MG63 (cell line): ENCODE results near the gene GTF2F1. TPM values are rescaled to one million over a fixed set of nuclear protein-coding genes. Genes with fewer than 3 reads are reported as not detected.
A peak's percentile ranks its signal among the peaks of the same experiment; 100 is the strongest.
"Not testable (repeated sequence)": the region's sequence is repeated elsewhere in the genome, so short reads cannot be mapped to it uniquely, and the experiment has no call there.

Experiments used
- DNase-seq: peaks from one replicate; pipeline ENCODE4 v3.0.0-alpha.2; 2020
- H3K27me3 ChIP-seq: fragments of 250-450 bp; sonication (Bioruptor Pico); 2 replicates; pipeline ENCODE4 v1.5.1; 2020; ENCODE audit warnings: mild to moderate bottlenecking, moderate library complexity
- H3K36me3 ChIP-seq: fragments of 250-450 bp; sonication (Bioruptor Pico); 2 replicates; pipeline ENCODE4 v1.5.1; 2020; ENCODE audit warnings: mild to moderate bottlenecking, moderate library complexity
- H3K4me3 ChIP-seq: fragments of 250-450 bp; sonication (Bioruptor Pico); 2 replicates; pipeline ENCODE4 v1.5.1; 2020; ENCODE audit warnings: mild to moderate bottlenecking, moderate library complexity
- H3K9me3 ChIP-seq: fragments of 250-450 bp; sonication (Bioruptor Pico); 2 replicates; pipeline ENCODE4 v1.5.1; 2020; ENCODE audit warnings: mild to moderate bottlenecking, moderate library complexity
- total RNA-seq: library from RNA; depleted of rRNA; stranded (reverse); fragments of >200 nt; shearing (Covaris generic); gene quantifications from 2 replicates; pipeline ENCODE4 v1.2.3, GENCODE V29; 2014; ENCODE audit warnings: low replicate concordance

GTF2F1 gene
- total RNA-seq, 1 experiment from 2014 or later = 49.5 TPM

DNA sequence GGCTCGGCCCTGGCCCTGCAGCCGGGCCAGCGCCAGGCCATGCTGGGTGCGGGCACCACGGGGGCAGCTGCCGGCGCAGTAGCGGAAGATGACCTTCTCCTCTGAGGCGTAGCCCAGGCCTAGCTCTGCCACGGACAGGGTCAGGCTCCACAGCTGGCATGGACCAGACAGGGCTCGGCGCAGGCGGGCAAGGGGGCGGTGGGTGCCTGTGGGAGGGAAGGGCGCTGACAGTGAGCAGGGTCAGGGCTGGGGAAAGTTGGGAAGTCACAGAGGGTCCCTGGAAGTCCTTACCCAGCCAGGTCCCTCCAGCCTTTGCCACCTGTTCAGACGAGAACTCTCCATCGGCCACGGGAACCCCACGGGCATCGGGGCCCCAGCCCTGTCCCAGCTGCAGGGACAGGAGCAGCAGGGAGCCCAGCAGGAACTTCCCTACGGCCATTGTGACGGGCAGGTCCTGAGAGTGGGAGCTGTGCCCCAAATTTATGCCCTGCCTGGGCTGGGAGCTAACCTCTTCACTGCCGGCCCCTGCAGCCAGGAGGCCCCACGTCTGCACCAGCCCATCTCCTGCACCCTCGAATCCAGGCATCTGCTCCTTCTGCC lies 17.5 kb downstream of the GTF2F1 start, which contains the start of gene PSPN:
Gene PSPN (minus strand): TSS at position 523 of the 600 bp plus-strand sequence. CDS start 84 bp downstream, at position 439.
- no peaks in the 10 kb centered on the region; the same call in 1 of the 2 replicates for H3K36me3 ChIP-seq
- no peak within 1 kb of the TSS for H3K4me3 ChIP-seq
- no peaks in the 10 kb centered on the region for H3K27me3 ChIP-seq
- no peak for DNase-seq
- H3K9me3 ChIP-seq = no peaks in the 10 kb centered on the region

DNA sequence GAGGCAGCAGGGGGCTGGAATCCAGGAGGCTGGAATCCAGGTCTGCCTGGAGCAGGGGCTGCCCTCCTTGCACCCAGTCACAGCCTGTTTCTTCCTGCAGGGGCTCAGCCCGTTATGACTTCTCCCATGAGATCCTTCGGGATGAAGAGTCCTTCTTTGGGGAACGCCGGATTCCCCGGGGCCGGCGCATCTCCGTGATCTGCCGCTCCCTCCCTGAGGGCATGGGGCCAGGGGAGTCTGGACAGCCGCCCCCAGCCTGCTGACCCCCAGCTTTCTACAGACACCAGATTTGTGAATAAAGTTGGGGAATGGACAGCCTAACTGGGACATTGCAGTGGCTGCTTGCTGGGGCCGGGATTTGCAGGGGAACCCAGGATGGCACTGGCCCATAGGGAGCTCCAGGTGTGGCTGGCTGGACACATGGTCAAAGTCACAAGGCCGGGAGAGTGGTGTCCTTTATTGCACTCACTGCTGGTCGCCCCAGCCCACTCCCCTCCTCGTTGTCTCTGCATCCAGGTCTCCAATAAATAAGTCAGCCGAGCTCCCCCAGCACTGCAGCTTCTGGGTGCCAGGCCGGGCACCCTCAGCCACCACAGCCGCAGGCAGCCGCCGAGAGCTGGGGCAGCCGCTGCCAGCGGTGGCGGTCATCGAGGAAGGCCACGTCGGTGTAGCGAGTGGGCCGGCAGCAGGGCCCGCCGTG lies 18.1 kb downstream of the GTF2F1 start:
- no peak overlapping the region for H3K4me3 ChIP-seq
- no peak for DNase-seq
- no peaks in the 10 kb centered on the region for H3K9me3 ChIP-seq
- H3K27me3 ChIP-seq = no peaks in the 10 kb centered on the region
- no peaks in the 10 kb centered on the region; the same call in 1 of the 2 replicates for H3K36me3 ChIP-seq

DNA sequence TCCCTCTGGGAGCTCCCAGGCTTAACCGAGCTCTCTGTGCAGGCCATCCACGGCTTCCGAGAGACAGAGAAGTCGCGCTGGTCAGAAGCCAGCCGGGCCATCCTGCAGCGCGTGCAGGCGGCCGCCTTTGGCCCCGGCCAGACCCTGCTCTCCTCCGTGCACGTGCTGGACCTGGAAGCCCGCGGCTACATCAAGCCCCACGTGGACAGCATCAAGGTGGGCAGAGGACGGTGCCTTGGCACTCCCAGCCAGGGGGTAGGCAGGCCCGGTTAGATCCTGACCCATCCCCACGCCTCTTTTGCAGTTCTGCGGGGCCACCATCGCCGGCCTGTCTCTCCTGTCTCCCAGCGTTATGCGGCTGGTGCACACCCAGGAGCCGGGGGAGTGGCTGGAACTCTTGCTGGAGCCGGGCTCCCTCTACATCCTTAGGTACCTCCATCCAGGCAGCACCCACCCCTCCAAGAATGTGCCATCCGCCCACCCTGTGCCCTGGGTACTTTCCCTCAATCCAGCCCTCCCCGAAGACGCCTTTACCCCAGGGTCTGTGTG lies 18.7 kb downstream of the GTF2F1 start:
- no peaks in the 10 kb centered on the region for H3K27me3 ChIP-seq
- H3K36me3 ChIP-seq = no peaks in the 10 kb centered on the region
- H3K4me3 ChIP-seq = no peak overlapping the region
- no peak for DNase-seq
- no peaks in the 10 kb centered on the region for H3K9me3 ChIP-seq

GRCh38 chr19:6373813-6374108 lies 19.2 kb downstream of the GTF2F1 start:
- H3K4me3 ChIP-seq = peak overlapping the region; percentile 45
- H3K36me3 ChIP-seq = no peaks in the 10 kb centered on the region
- H3K9me3 ChIP-seq = no peaks in the 10 kb centered on the region
- H3K27me3 ChIP-seq = no peaks in the 10 kb centered on the region
- no peak for DNase-seq

- no peaks in the 10 kb centered on the region for H3K36me3 ChIP-seq
- DNase-seq = peak; percentile 93
- H3K27me3 ChIP-seq = no peaks in the 10 kb centered on the region
- peak overlapping the region; percentile 73 for H3K4me3 ChIP-seq
- no peaks in the 10 kb centered on the region for H3K9me3 ChIP-seq
These were observed 19.7 kb downstream of the GTF2F1 start for GRCh38 chr19:6373096-6373812.

- Histone ChIP-seq H3K27me3 (no peaks in the 10 kb centered on the region), H3K36me3 (0 out of 2 replicates have a peak, but pooled peaks cover 2% of the 10 kb centered on the region), H3K4me3 (peak within 1 kb of the TSS; percentile 73), H3K9me3 (no peaks in the 10 kb centered on the region)
- peak; percentile 97 for DNase-seq
These were observed 20.3 kb downstream of the GTF2F1 start, which contains the start of gene ALKBH7 for GRCh38 chr19:6372594-6373095. Gene ALKBH7, plus strand, starts transcription at chr19:6372794. Its CDS starts 27 bp downstream, at chr19:6372821.

GRCh38 chr19:6364353-6364752 lies 28.6 kb downstream of the GTF2F1 start:
- Histone ChIP-seq H3K9me3 (no peaks in the 10 kb centered on the region), H3K36me3 (peaks cover 7% of the 10 kb centered on the region; the same call in 1 of the 2 replicates), H3K4me3 (no peak overlapping the region), H3K27me3 (no peaks in the 10 kb centered on the region)
- DNase-seq = no peak

- Histone ChIP-seq H3K27me3 (no peaks in the 10 kb centered on the region), H3K9me3 (no peaks in the 10 kb centered on the region), H3K36me3 (peaks cover 5% of the 10 kb centered on the region; the same call in 1 of the 2 replicates), H3K4me3 (peak overlapping the region; percentile 80)
- no peak for DNase-seq
These were observed 30.6 kb downstream of the GTF2F1 start for GRCh38 chr19:6362351-6362801.

GRCh38 chr19:6362027-6362350 lies 31.0 kb downstream of the GTF2F1 start:
- H3K9me3 ChIP-seq = no peaks in the 10 kb centered on the region
- peak; percentile 9 for DNase-seq
- H3K36me3 ChIP-seq = peaks cover 5% of the 10 kb centered on the region; the same call in 1 of the 2 replicates
- no peaks in the 10 kb centered on the region for H3K27me3 ChIP-seq
- H3K4me3 ChIP-seq = peak overlapping the region; percentile 80

- not testable (repeated sequence) for H3K36me3 ChIP-seq, H3K27me3 ChIP-seq, DNase-seq, H3K9me3 ChIP-seq
- peak overlapping the region; percentile 80 for H3K4me3 ChIP-seq
These were observed 32.1 kb downstream of the GTF2F1 start for GRCh38 chr19:6360857-6361216.

DNA sequence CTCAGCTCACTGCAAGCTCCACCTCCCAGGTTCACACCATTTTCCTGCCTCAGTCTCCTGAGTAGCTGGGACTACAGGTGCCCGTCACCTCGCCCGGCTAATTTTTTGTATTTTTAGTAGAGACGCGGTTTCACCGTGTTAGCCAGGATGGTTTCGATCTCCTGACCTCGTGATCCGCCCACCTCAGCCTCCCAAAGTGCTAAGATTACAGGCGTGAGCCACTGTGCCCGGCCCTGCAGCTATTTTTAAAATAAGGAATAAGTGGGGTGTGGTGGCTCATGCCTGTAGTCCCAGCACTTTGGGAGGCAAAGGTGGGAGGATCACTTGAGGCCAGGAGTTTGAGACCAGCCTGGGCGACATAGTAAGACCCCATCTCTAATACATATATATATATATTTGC lies 32.5 kb downstream of the GTF2F1 start:
- not testable (repeated sequence) for H3K36me3 ChIP-seq, H3K27me3 ChIP-seq, H3K9me3 ChIP-seq, DNase-seq, H3K4me3 ChIP-seq

DNA sequence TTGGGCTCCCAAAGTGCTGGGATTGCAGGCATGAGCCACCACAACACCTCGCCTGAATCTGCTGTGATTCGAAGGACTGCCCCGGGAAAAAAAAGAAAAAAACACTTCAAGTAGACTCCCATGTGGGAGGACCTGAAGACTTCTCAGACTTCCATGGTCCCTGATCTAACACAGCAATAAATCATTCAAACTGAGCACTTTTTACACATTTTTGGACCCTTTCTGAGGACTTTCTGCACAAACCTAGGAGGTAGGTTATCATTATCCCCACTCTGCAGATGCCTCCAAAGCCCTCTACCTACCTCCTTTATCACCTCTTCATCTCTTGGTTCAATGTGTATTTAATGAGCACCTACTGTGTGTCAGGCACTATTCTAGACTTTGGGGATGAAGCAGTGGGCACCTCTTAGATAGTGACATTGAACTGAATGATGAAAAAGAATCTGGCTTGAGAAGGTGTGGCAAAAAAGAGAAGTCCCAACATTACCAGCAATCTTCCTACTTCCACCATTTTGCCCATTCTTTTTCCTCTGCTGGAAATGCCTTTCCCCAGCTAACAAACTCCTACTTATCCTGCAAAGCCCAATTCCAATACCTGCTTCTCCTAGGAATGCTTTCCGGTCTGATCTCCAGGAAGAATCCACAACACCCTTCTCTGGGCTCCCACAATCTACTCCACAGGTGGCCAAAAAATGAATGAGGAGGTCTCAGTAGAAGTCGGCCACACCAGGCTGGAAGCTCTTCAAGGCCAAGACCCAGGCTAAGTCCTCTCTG lies 33.2 kb downstream of the GTF2F1 start:
- no peaks in the 10 kb centered on the region for H3K9me3 ChIP-seq
- DNase-seq = no peak

GRCh38 chr19:6358003-6358402 lies 35.0 kb downstream of the GTF2F1 start:
- Histone ChIP-seq H3K4me3 (no peak overlapping the region), H3K36me3 (no peaks in the 10 kb centered on the region), H3K27me3 (no peaks in the 10 kb centered on the region), H3K9me3 (no peaks in the 10 kb centered on the region)
- peak; percentile 10 for DNase-seq

More for the DNA sequence above, 33.2 kb downstream of the GTF2F1 start:
- Histone ChIP-seq H3K36me3 (no peaks in the 10 kb centered on the region), H3K27me3 (no peaks in the 10 kb centered on the region), H3K4me3 (no peak overlapping the region)

- Histone ChIP-seq H3K9me3 (no peaks in the 10 kb centered on the region), H3K4me3 (no peak overlapping the region), H3K27me3 (no peaks in the 10 kb centered on the region), H3K36me3 (no peaks in the 10 kb centered on the region)
- no peak for DNase-seq
These were observed 35.8 kb downstream of the GTF2F1 start for GRCh38 chr19:6357174-6357573.

- H3K36me3 ChIP-seq, H3K9me3 ChIP-seq, H3K4me3 ChIP-seq, DNase-seq, H3K27me3 ChIP-seq: not testable (repeated sequence)
These were observed 37.5 kb downstream of the GTF2F1 start for GRCh38 chr19:6355321-6356040.
